Adrenal gland (tissue), 5 donors: ENCODE data around the gene TRAFD1.

Experiments
- POLR2A ChIP-seq, 2 donors: fragments of 450-650 bp; IDR thresholded peaks; one replicate each; pipeline ENCODE4 v1.6.1; 2017; ENCODE audit warnings: antibody characterized with exemption in 2 of 2, mild to moderate bottlenecking in 2 of 2, moderate library complexity in 1 of 2
- TF ChIP-seq, protein P1 (sequence below), 6 experiments: fragments of 450-650 bp in 4 of 6; fragments of 200-600 bp in 2 of 6; sonication (generic) in 1 of 6; IDR thresholded peaks; 1 replicate in 5 of 6; 2 replicates in 1 of 6; pipeline versions ENCODE4 v1.5.1 to v1.8.0; 2016 to 2021; ENCODE audit warnings: antibody characterized with exemption in 6 of 6, mild to moderate bottlenecking in 2 of 6, moderate library complexity in 1 of 6
- donor health status: DM: no; HTN: no; CAD: no.

DNA sequence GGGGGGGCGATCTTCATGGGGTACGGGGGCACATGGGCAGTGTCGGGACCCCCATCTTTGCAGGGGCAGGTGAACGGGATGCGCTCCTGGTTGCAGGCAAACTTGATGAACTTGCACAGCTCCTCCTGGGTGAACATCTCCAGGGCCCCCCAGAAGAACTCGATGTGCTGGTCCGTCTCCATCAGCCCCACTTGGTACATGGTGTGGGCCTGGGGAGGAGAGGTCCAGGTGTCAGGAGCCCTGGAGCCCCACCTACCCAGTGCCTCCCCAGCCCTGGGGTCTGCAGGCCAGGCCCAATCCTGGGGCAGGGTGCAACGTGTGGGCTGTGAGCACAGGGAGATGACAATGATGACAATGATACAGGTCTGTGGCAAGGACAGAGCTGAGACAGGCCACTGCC lies 37.7 kb downstream of the TRAFD1 start:
- TF ChIP-seq, protein P1, sequence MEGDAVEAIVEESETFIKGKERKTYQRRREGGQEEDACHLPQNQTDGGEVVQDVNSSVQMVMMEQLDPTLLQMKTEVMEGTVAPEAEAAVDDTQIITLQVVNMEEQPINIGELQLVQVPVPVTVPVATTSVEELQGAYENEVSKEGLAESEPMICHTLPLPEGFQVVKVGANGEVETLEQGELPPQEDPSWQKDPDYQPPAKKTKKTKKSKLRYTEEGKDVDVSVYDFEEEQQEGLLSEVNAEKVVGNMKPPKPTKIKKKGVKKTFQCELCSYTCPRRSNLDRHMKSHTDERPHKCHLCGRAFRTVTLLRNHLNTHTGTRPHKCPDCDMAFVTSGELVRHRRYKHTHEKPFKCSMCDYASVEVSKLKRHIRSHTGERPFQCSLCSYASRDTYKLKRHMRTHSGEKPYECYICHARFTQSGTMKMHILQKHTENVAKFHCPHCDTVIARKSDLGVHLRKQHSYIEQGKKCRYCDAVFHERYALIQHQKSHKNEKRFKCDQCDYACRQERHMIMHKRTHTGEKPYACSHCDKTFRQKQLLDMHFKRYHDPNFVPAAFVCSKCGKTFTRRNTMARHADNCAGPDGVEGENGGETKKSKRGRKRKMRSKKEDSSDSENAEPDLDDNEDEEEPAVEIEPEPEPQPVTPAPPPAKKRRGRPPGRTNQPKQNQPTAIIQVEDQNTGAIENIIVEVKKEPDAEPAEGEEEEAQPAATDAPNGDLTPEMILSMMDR (IDR thresholded peaks at IDR 0.05): no peak
- TF ChIP-seq POLR2A (IDR thresholded peaks at IDR 0.05): no peak
